Hematopoietic multipotent progenitor cell treated with erythropoietin and hydrocortisone succinate and interleukin-3 and kit ligand, for 17 days (in vitro differentiated cells): ENCODE results near the gene GAPT.

Experiments used
- DNase-seq: peaks from one replicate; pipeline ENCODE4 v3.0.0-alpha.2; 2015; ENCODE audit warnings: low spot score

Gene GAPT

DNA sequence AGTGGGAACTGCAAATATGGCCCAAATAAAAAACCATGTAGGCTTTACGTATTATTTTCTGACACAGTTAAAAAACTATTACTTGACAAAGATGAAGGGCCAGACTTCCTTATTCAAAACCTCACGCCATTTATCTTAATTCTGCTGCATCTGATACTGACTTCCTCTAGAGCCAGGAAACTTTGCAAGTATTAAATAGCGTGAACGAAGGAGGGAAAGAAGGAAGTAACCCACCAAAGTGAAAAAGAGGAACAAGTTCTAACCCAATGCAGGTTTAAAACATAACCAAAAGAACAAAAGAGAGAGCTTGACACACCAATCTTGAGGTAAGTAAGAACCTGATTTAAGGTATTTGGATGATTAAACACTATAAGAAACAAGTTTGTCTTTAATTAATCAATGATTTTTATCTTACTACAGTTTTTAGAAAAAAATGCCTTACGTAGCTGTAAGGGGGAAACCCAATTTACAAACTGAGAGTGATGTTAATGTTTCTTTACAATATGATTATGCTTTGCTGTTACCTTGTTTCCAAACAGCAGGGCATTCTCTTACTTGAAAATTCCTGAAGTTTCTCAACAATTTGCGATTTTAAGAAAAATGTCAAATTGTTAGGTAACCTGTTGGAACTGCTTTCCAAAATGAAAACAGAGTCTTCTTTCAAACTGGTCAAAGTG lies at the start of gene GAPT:
Gene GAPT, plus strand, starts transcription at position 220 of the 677 bp plus-strand sequence. CDS start 3,102 bp downstream, outside the sequence.
- no peak for DNase-seq

DNA sequence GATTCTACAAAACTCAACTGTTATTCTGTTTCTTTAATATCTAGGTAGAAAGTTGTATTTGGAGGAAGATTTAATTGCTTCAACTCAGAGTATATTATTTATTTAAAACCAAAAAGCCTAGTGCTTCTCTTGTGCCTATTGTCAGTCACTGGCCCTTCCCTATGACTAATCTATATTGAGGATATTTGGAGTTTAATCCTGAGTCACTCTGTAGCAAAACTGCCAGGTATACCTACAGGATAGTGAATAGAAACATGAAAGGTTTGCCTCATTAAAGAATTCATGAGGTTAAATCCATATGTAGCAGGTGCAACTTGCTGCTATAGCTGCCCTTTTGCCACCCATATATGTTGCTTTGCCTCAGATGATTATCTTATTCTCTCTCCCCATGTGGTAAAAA lies 46.4 kb upstream of the GAPT start:
- no peak for DNase-seq

DNA sequence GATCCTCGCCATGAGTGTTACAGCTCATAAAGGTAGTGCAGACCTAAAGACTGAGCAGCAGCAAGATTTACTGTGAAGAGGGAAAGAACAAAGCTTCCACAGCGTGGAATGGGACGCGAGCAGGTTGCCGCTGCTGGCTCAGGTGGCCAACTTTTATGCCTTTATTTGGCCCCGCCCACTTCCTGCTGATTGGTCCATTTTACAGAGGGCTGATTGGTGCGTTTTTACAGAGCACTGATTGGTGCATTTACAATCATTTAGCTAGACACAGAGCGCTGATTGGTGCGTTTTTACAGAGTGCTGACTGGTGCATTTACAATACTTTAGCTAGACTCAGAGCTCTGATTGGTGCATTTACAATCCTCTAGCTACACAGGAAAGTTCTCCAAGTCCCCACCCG lies 45.2 kb upstream of the GAPT start:
- no peak for DNase-seq

DNA sequence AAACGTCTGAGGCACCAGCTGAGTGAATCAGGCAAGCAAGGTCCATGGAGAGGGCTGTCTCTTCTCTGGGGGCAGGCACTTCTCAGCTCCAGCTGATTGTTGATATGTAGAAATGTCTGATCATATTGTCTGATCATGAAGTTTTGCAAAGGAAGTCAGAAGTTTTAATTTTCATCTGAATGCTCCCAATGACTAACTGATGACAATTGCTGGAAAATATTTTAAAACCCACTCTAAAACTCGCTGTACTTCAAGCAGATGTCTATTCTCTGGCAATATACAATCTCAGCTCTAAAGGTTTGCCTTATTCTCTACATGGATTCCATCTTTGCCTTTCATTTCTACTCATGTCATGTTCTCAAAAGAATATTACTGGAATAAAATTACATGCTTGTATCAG lies 44.0 kb upstream of the GAPT start:
- no peak for DNase-seq

DNA sequence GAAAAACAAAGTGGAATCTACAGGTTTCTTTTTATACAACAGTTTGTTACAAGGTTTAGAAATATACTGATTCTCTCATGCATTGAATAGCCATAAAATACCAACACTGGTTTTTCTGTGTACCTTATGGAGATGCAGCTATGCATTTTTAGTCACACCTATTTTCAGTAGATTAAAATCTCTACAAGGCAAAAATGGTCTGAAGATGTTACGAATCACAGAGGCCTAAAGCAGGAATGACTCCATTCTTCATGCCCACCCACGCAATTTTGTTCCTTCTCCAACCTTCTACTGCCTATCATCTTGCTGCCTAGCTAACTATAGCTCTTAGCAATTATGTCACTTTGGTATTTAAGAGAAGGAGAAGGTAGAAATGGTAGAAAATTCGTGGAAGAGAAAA lies 41.2 kb upstream of the GAPT start:
- DNase-seq: no peak

GRCh38 chr5:58450811-58451629 lies 40.2 kb upstream of the GAPT start:
- no peak for DNase-seq

DNA sequence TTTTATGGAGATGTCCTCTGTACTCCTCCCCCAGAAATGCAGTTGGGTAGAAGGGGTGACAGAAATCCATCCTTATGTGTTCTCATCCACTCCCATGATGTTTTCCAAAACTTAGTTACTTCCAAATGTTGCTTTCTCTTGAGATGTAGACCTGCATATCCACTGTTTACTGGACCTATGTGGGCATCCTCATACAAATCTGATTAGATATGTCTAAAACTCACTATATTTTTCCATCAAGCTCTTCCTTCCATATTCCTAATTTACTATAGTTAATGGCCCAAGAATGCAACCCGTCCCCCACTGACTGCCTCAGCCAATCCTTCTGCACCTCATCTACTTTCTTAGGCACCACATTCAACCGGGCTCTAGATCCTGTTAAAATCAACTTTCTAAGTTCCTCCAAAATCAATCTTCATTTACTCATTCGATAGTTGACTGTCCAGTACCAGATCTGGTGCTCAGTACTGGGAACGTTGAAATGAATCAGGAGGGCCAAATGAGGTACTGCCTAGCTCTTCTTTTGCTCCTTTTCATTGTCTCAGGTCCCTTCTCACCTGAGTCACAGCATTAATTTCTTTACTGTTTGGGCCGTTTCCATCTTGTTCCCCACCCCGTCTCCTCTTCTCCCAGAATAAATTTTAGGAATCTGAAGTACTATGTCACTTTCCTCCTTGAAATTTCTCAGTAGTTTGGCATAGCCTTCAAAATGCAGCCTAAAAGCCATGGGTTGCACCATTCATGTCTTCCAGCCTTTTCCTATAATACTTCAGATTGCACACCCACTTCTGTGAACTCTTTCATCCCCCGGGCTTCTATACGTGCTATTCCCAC lies 39.3 kb upstream of the GAPT start:
- DNase-seq: no peak

DNA sequence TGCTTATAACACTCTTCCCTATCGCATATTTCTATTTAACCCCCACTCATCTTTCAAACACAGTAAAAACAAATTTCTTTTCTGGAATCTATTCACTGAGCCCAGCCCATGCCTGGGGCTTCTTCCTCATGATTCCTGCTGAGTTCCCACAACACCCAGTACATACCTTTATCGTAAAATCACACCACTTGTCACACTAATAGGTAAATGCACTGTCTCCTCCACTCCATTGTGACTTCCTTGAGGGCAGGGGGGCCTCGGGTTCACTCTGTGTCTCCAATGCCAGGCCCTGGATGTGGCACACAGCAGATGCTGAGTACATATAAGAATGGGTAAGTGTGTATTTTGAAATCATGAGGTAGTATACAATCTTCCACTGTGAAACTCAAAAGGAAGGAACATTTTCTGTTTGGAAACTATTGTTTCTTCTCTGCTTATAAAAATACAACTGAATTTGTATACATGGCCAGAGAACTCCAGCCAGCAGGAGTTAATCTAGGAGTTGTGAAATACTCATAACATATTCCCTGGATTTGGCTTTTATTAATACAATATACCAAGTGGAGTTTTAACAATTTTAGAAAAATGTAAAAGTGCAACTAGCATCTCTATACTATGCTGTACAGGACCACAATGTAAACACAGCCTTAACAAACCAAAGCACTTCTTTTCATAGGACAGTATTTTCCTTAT lies 38.5 kb upstream of the GAPT start:
- no peak for DNase-seq

DNA sequence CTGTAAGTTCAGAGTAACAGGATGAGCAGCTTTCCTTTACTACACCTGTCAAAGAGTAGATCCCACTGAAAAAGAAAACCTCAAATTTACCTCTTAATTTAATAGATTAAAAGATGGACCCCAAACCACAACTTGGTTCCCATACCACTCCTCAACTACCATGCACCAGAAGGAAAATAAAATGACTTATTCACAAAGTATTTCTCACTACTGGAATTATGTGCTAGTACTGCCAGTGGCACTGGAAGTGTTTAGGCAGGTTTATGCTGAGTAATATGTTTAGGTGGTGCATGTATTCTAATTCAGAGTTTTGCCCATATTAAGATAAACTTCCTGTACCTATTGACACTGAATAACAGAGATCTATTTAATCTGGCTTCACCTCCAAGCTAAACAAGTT lies 37.9 kb upstream of the GAPT start:
- DNase-seq: no peak

DNA sequence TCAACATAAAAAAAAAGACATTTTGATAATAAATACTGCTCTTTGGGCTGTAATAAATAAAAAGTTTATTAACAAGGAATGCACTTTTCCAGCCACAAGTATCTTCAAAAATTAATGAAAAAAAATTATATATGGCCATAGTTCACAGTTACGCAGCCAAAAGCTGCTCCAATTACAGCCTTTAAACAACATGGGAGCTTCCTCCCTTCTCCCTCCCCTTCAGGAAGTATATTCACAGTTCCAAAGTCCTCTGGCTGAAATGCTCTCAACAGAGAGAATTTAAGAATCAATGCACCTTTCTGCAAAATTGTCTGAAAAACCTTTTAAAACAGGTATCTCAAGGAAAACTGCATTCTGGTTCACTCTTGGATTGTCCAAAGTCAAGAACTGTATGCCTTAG lies 37.2 kb upstream of the GAPT start:
- no peak for DNase-seq

DNA sequence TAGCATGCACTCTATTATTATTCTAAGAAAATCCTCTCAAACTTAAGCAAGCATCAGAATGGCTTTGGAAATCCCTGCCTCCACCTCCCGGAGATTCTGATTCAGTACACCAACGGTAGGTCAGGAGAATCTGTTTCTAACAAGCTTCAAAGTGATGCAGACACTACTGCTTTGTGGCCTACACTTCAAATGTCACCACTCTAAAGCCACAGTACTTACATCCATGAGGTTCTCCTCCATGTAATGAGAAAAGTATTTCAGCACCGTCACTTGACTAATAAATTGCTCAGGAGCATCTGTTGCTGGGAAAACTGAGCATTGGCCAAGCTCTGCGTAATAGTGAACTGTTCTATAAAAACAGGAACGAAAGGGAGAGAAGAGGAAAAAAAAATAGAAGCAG lies 36.2 kb upstream of the GAPT start:
- no peak for DNase-seq

DNA sequence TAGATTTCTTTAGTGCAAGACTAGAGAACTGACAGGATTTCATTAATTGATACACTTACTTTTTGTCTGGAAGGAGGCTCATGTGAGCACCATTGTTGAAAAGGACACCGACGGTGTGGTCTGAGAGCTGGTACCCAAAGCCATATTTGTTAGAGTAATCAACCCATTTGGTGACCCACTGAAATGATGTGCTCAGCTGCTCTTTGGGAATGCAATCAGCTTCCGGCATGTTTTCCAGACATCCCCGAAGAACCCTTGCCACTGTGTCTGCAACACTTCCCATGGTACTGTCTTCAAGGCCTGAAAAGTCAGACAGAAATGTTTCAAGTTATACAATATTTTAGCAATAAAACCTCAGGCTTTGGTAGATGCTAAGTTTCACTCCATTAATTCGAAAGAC lies 35.8 kb upstream of the GAPT start:
- no peak for DNase-seq

GRCh38 chr5:58456026-58456425 lies 35.2 kb upstream of the GAPT start:
- DNase-seq: no peak

- no peak for DNase-seq
Measured at GRCh38 chr5:58456486-58456885, 34.7 kb upstream of the GAPT start.

DNA sequence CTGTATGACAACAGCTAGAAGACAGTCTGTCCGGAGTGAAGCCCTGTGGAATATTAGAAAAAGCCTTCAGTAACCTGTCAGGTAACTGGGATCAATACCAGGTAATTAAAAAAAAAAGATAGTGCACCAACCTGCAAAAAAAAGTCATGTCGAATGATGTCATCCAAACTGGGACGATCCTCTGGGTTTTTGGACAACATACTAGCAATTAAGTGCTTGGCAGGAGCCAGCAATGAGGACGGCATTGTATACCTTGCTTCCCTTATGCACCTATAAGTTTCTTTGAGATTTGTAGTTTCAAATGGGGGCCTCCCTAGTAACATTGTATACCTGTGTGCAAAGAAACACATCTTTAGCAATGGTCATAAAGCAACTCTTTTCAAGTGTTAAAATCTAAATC lies 34.2 kb upstream of the GAPT start:
- no peak for DNase-seq

DNA sequence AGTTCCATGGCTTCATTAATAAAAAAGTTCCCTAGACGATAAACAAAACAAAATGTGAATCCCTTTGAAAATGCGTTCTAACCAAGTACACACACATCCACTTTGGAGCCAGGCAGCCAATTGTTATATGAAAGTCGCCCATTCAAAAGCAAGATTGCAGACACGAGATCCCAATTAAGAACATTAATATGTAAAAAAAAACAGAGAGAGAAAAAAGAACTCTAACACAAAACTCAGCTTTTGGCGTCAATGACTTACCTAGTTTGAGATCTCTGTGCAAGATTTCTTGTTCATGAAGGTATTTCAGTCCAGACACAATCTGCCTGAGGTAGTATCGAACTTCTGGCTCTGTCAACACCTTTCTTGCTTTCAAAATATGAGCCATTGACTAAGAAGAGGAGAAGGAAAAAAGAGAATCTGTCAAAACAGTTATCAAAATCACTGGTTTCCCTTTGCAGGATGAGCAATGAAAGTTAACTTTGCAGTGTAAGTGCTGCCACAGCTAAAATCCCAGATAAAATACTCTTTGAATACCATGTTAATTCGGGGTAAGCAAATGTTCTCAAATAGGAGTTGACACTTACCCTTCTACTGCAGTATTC lies 33.0 kb upstream of the GAPT start:
- peak; percentile 6 for DNase-seq

DNA sequence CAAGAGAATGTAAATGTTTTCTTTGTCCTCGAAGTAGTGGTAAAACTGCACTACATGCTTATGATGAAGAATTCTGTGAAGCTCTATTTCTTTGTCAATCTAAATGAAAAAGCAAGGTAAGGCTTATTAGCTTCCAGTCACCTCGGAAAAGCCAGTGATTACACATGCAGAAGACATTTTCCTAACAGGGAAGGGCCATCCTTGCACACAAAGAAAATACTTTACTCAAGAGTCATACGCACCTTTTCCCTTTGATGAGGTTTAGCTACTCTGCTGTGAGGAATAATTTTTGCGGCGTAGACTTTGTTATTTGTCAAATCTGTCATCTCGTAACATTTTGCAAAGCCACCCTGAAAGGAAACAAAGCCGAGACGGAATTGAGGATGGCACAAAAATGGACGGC lies 32.5 kb upstream of the GAPT start:
- no peak for DNase-seq

- DNase-seq: peak; percentile 12
Measured at GRCh38 chr5:58459146-58460001, 31.9 kb upstream of the GAPT start.

DNA sequence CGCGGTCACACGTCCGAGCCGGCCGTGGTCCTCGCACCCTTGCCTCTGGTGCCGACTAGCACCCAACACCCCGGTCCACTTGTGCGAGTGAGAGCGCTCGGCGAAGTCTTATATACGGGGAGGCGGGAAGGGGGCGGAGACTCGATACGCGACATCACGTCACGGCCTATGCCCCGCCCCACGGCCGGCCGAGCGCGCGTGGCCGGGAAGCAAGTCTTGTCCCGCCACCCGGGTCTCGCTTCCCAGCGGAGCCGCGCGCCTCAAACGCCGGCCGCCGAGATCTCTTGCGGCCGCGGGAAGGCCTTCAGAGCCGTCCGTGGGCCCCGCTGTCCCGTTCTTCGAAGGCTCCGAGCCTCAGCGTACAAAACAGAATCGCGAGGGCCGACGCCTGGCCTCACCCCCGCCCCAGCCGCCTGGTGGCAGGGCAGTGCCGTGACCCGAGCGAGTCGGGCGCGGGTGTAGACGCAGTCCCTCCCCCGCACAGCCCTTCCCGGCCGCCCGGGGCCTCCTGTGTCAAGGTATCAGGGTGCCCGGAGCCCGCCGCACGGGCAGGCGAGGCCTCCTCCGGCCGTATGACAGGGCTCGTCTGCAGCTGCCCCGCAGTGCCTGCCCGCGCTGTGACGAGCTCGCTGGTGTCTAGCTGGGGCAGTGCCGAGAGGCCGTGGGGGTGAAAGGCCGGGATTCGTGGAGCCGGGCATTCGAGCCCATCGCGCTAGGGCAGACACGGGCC lies 31.1 kb upstream of the GAPT start, which contains the start of gene PLK2:
Gene PLK2, minus strand, starts transcription at position 85 of the 730 bp plus-strand sequence. CDS start 127 bp downstream, outside the sequence.
- peak; percentile 82 for DNase-seq

DNA sequence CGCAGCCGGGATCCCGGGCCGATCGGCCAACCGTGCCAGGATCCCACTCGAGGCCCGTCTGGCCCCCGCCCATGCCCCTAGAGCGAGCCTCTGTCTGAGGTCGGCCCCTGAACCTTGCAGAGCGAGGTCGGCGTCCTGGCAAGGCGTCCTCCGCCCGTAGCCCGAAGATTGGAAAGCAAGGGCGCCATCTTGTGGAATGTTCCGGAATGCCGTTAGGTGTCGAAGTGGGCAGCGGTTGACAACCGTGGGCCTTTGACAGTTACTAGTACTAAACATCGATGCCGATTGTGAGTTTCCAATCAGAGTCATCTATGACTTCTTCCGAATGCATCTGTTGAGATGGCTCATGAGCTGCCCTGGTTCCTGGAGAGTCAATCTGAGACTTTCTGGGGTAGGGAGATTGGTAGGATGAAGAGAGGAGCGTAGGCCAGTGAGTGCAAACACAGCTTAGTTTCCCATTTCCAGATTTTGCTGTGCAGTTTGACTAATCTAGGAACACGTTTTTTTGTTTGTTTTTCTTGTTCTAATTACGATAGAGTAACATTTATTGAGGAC lies 30.4 kb upstream of the GAPT start:
- peak; percentile 81 for DNase-seq
